ENCODE measurements around the gene PLA2R1.

PLA2R1 gene

DNA sequence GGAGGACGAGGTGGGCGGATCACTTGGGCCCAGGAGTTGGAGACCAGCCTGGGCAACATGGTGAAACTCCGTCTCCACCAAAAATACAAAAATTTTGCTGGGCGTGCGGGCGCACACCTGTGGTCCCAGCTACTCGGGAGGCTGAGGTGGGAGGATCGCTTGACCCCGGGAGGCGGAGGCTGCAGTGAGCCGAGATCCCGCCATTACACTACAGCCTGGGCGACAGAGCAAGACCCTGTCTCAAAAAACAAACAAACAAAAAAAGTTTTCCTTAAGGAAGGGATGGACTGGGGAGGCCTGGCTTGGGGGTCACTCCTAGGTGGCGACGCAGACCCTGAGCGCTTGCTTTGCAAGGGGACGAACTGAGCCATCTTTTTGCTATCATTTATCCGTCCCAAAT, 882 bp downstream of the PLA2R1 start:
- DNase-seq (ENCODE audit: low spot score) (no peak), ATAC-seq (ENCODE audit: low read depth) (no peak)
- no peak overlapping the region for H3K27ac ChIP-seq (ENCODE audit: poor library complexity, severe bottlenecking)
- H3K4me3 ChIP-seq (ENCODE audit: severe bottlenecking) = peak overlapping the region; percentile 57
- no peaks in the 10 kb centered on the region for H3K27me3 ChIP-seq (ENCODE audit: insufficient read depth, poor library complexity, severe bottlenecking)
- TF ChIP-seq, protein P1, sequence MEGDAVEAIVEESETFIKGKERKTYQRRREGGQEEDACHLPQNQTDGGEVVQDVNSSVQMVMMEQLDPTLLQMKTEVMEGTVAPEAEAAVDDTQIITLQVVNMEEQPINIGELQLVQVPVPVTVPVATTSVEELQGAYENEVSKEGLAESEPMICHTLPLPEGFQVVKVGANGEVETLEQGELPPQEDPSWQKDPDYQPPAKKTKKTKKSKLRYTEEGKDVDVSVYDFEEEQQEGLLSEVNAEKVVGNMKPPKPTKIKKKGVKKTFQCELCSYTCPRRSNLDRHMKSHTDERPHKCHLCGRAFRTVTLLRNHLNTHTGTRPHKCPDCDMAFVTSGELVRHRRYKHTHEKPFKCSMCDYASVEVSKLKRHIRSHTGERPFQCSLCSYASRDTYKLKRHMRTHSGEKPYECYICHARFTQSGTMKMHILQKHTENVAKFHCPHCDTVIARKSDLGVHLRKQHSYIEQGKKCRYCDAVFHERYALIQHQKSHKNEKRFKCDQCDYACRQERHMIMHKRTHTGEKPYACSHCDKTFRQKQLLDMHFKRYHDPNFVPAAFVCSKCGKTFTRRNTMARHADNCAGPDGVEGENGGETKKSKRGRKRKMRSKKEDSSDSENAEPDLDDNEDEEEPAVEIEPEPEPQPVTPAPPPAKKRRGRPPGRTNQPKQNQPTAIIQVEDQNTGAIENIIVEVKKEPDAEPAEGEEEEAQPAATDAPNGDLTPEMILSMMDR (IDR thresholded peaks at IDR 0.05; ENCODE audit: poor library complexity, severe bottlenecking) = no peak
- no peaks in the 10 kb centered on the region for H3K9me3 ChIP-seq (ENCODE audit: severe bottlenecking)
- H3K36me3 ChIP-seq (ENCODE audit: low read depth) = no peaks in the 10 kb centered on the region
- no peaks in the 10 kb centered on the region for H3K4me1 ChIP-seq (ENCODE audit: insufficient read depth, poor library complexity, severe bottlenecking)

DNA sequence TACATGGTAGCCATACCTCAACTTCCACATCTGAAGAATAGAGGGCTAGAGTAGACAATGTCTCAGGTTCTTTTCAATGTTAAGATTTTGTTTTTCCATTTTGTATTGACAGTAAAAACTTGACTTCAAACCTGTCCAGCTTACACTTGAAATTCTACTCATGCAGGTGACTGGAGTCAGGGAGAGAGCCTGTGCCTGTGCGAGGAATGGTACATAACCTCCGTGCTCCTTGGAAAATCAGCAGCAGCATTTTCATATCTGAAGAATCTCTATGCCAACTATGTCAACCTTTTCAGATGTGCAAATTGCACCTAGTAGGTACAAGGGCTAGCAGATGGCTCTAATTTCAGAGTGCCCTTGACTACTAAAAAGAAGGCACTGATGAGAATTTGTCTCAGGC, 2.1 kb downstream of the PLA2R1 start:
- Histone ChIP-seq H3K27me3 (ENCODE audit: insufficient read depth, poor library complexity, severe bottlenecking) (no peaks in the 10 kb centered on the region), H3K9me3 (ENCODE audit: severe bottlenecking) (no peaks in the 10 kb centered on the region), H3K27ac (ENCODE audit: poor library complexity, severe bottlenecking) (no peak overlapping the region), H3K36me3 (ENCODE audit: low read depth) (no peaks in the 10 kb centered on the region), H3K4me1 (ENCODE audit: insufficient read depth, poor library complexity, severe bottlenecking) (no peaks in the 10 kb centered on the region), H3K4me3 (ENCODE audit: severe bottlenecking) (no peak overlapping the region)
- TF ChIP-seq, protein P1 (IDR thresholded peaks at IDR 0.05; ENCODE audit: poor library complexity, severe bottlenecking) = no peak
- DNase-seq (ENCODE audit: low spot score) (no peak), ATAC-seq (ENCODE audit: low read depth) (no peak)

DNA sequence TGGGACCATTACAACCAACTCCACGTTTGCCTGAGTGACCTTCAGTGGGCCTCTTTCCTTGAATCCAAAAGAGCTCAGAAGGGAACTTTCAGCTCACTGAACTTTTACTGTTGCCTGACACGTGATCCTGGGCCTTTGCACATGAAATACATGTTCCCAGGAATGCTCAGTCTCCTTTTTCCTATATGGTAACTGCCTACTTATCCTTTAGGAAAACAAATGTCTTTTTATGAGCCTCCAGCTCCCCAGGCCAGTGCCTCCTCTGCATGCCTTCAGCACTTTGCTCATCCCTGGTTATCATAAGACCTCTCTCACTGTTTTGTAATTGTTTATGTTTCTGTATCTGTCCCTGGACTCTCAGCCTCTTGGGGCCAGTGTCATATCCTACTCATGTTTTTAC, 5.1 kb downstream of the PLA2R1 start:
- H3K9me3 ChIP-seq (ENCODE audit: severe bottlenecking) = no peaks in the 10 kb centered on the region
- H3K4me3 ChIP-seq (ENCODE audit: severe bottlenecking) = no peak overlapping the region
- DNase-seq (ENCODE audit: low spot score) = no peak
- TF ChIP-seq, protein P1 (IDR thresholded peaks at IDR 0.05; ENCODE audit: poor library complexity, severe bottlenecking) = no peak
- no peak for ATAC-seq (ENCODE audit: low read depth)
- no peak overlapping the region for H3K27ac ChIP-seq (ENCODE audit: poor library complexity, severe bottlenecking)
- no peaks in the 10 kb centered on the region for H3K36me3 ChIP-seq (ENCODE audit: low read depth)
- no peaks in the 10 kb centered on the region for H3K27me3 ChIP-seq (ENCODE audit: insufficient read depth, poor library complexity, severe bottlenecking)
- H3K4me1 ChIP-seq (ENCODE audit: insufficient read depth, poor library complexity, severe bottlenecking) = no peaks in the 10 kb centered on the region

DNA sequence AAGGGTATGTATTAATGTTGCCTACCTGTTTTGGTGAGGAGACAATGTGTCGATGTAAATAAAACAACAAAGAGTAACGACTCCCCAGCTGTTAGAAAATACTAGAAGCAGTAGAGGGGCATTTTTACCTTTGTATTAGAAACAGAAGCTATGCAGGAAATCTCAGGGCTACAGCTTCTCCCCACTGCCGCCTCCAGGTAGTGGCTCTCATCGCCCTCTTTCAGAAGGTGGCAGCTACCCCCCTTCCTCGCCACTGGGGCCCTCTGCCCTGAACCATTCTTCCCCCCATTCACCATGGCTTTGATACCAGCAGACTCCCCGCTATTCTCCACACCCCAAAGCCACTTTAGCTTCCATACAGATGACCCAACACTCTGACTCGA, 6.7 kb downstream of the PLA2R1 start:
- no peaks in the 10 kb centered on the region for H3K27me3 ChIP-seq (ENCODE audit: insufficient read depth, poor library complexity, severe bottlenecking)
- H3K9me3 ChIP-seq (ENCODE audit: severe bottlenecking) = no peaks in the 10 kb centered on the region
- no peaks in the 10 kb centered on the region for H3K4me1 ChIP-seq (ENCODE audit: insufficient read depth, poor library complexity, severe bottlenecking)
- TF ChIP-seq, protein P1 (IDR thresholded peaks at IDR 0.05; ENCODE audit: poor library complexity, severe bottlenecking) = no peak
- H3K36me3 ChIP-seq (ENCODE audit: low read depth) = no peaks in the 10 kb centered on the region
- DNase-seq (ENCODE audit: low spot score) = no peak
- no peak overlapping the region for H3K4me3 ChIP-seq (ENCODE audit: severe bottlenecking)
- no peak overlapping the region for H3K27ac ChIP-seq (ENCODE audit: poor library complexity, severe bottlenecking)
- ATAC-seq (ENCODE audit: low read depth) = no peak

DNA sequence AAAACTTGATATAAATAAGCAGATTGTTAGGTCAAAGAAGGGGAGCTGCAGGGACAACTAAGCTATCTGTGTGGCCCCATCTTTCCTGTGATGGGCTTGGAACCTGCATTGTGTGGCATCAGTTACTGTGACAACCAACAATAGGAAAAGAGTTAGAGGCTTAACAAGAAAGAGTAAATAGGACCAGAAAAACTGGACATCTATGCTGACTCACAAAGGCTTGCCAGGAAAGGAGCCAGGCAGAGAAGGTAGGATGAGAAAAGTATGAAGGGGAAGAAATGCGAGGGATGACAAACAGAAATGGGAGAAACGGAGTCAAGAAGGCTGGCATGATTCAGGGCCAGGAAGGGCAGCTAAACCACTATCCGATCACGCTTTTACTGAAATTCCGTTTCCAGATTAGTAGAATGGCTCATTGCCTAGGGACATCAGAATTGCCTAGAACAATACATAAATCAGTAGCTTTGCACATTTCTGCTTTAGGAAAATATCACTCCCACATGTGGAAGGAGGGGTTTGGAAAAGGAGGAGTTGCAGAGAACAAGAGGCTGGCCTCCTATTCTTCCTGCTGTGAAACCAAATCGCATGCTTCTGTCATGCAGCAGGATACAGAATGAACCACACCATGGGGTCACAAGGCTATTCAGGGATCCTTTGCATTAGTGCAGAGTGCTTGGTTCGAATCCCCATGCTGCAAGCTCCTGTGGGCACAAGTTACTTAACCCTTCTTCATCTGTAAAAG, 7.3 kb downstream of the PLA2R1 start:
- no peak for ATAC-seq (ENCODE audit: low read depth)

More for the DNA sequence above, 7.3 kb downstream of the PLA2R1 start:
- H3K4me1 ChIP-seq (ENCODE audit: insufficient read depth, poor library complexity, severe bottlenecking) = no peaks in the 10 kb centered on the region
- H3K27ac ChIP-seq (ENCODE audit: poor library complexity, severe bottlenecking) = no peak overlapping the region
- no peaks in the 10 kb centered on the region for H3K9me3 ChIP-seq (ENCODE audit: severe bottlenecking)
- no peaks in the 10 kb centered on the region for H3K27me3 ChIP-seq (ENCODE audit: insufficient read depth, poor library complexity, severe bottlenecking)
- H3K4me3 ChIP-seq (ENCODE audit: severe bottlenecking) = no peak overlapping the region
- DNase-seq (ENCODE audit: low spot score) = no peak
- TF ChIP-seq, protein P1 (IDR thresholded peaks at IDR 0.05; ENCODE audit: poor library complexity, severe bottlenecking) = no peak
- H3K36me3 ChIP-seq (ENCODE audit: low read depth) = no peaks in the 10 kb centered on the region
